ACC112 (cell line): ENCODE results near the gene MYO15A.

Experiments
- H2AFZ ChIP-seq: fragments of 200-600 bp; sonication (generic); one replicate; pipeline ENCODE4 v1.6.0; 2017; ENCODE audit warnings: antibody characterized with exemption, low read length; ENCODE audit not compliant: unreplicated experiment
- H3K27ac ChIP-seq: fragments of 200-600 bp; sonication (generic); 2 replicates; pipeline ENCODE4 v1.5.1; 2014; ENCODE audit warnings: low read depth, mild to moderate bottlenecking, antibody characterized with exemption, low read length, moderate library complexity
- H3K27me3 ChIP-seq: fragments of 200-600 bp; sonication (generic); 2 replicates; pipeline ENCODE4 v1.6.1; 2014; ENCODE audit warnings: mild to moderate bottlenecking, antibody characterized with exemption, low read length, moderate library complexity, mixed read lengths; ENCODE audit not compliant: insufficient read depth
- H3K36me3 ChIP-seq: fragments of 200-600 bp; sonication (generic); 2 replicates; pipeline ENCODE4 v1.6.1; 2016; ENCODE audit warnings: mild to moderate bottlenecking, antibody characterized with exemption, low read length, moderate library complexity, mixed read lengths; ENCODE audit not compliant: insufficient read depth
- H3K4me1 ChIP-seq: fragments of 200-600 bp; sonication (generic); one replicate; pipeline ENCODE4 v1.6.1; 2016; ENCODE audit warnings: low read length, mixed read lengths; ENCODE audit not compliant: insufficient read depth, unreplicated experiment, control insufficient read depth
- H3K4me3 ChIP-seq: fragments of 200-600 bp; sonication (generic); 2 replicates; pipeline ENCODE4 v1.5.1; 2014; ENCODE audit warnings: mild to moderate bottlenecking, low read depth, low read length
- H3K79me2 ChIP-seq: fragments of 200-600 bp; sonication (generic); one replicate; pipeline ENCODE4 v1.6.0; 2016; ENCODE audit warnings: low read length; ENCODE audit not compliant: control insufficient read depth, unreplicated experiment, insufficient read depth

Gene MYO15A

GRCh38 chr17:18108401-18109312, at the start of gene MYO15A:
MYO15A (plus strand) TSS chr17:18108756; CDS start chr17:18118801, 10,045 bp downstream.
- Histone ChIP-seq H3K79me2 (no peaks in the 10 kb centered on the region), H3K4me3 (no peak within 1 kb of the TSS), H3K36me3 (no peaks in the 10 kb centered on the region), H3K27ac (no peak within 1 kb of the TSS), H3K4me1 (no peaks in the 10 kb centered on the region), H2AFZ (no peak within 1 kb of the TSS), H3K27me3 (no peaks in the 10 kb centered on the region)

GRCh38 chr17:18059283-18059682, 49.3 kb upstream of the MYO15A start:
- H3K27me3 ChIP-seq = no peaks in the 10 kb centered on the region
- no peaks in the 10 kb centered on the region for H3K79me2 ChIP-seq
- peaks cover 7% of the 10 kb centered on the region; the same call in 1 of the 2 replicates for H3K36me3 ChIP-seq
- no peak overlapping the region for H3K27ac ChIP-seq
- H2AFZ ChIP-seq = no peak overlapping the region
- no peaks in the 10 kb centered on the region for H3K4me1 ChIP-seq
- no peak overlapping the region for H3K4me3 ChIP-seq

- no peak overlapping the region for H2AFZ ChIP-seq
- no peak overlapping the region for H3K27ac ChIP-seq
- no peaks in the 10 kb centered on the region for H3K79me2 ChIP-seq
- H3K27me3 ChIP-seq = no peaks in the 10 kb centered on the region
- peaks cover 7% of the 10 kb centered on the region; the same call in 1 of the 2 replicates for H3K36me3 ChIP-seq
- H3K4me3 ChIP-seq = no peak overlapping the region
- no peaks in the 10 kb centered on the region for H3K4me1 ChIP-seq
Observed at GRCh38 chr17:18064053-18064452, 44.5 kb upstream of the MYO15A start.

GRCh38 chr17:18065546-18065945, 43.0 kb upstream of the MYO15A start:
- peaks cover 3% of the 10 kb centered on the region; the same call in 1 of the 2 replicates for H3K36me3 ChIP-seq
- no peak overlapping the region for H3K4me3 ChIP-seq
- H3K27me3 ChIP-seq = no peaks in the 10 kb centered on the region
- no peak overlapping the region for H2AFZ ChIP-seq
- H3K27ac ChIP-seq = no peak overlapping the region
- no peaks in the 10 kb centered on the region for H3K4me1 ChIP-seq
- H3K79me2 ChIP-seq = no peaks in the 10 kb centered on the region

GRCh38 chr17:18066866-18067265, 41.7 kb upstream of the MYO15A start:
- Histone ChIP-seq H3K27me3 (no peaks in the 10 kb centered on the region), H3K36me3 (peaks cover 3% of the 10 kb centered on the region; the same call in 1 of the 2 replicates), H2AFZ (no peak overlapping the region), H3K27ac (no peak overlapping the region), H3K4me3 (no peak overlapping the region), H3K79me2 (no peaks in the 10 kb centered on the region), H3K4me1 (peaks cover 3% of the 10 kb centered on the region)

GRCh38 chr17:18069101-18069500, 39.5 kb upstream of the MYO15A start:
- Histone ChIP-seq H3K4me3 (no peak overlapping the region), H3K27me3 (no peaks in the 10 kb centered on the region), H3K79me2 (no peaks in the 10 kb centered on the region), H3K27ac (no peak overlapping the region), H2AFZ (no peak overlapping the region), H3K4me1 (peaks cover 3% of the 10 kb centered on the region), H3K36me3 (peaks cover 3% of the 10 kb centered on the region; the same call in 1 of the 2 replicates)

GRCh38 chr17:18070861-18071340, 37.7 kb upstream of the MYO15A start:
- 0 out of 2 replicates have a peak, but pooled peaks cover 5% of the 10 kb centered on the region for H3K27me3 ChIP-seq
- peak overlapping the region; percentile 56 for H3K4me3 ChIP-seq
- no peaks in the 10 kb centered on the region for H3K36me3 ChIP-seq
- no peak overlapping the region for H3K27ac ChIP-seq
- H3K79me2 ChIP-seq = no peaks in the 10 kb centered on the region
- H2AFZ ChIP-seq = peak overlapping the region; percentile 2
- peaks cover 3% of the 10 kb centered on the region for H3K4me1 ChIP-seq

GRCh38 chr17:18071751-18072150, 36.8 kb upstream of the MYO15A start:
- Histone ChIP-seq H3K4me3 (no peak overlapping the region), H3K27ac (no peak overlapping the region), H2AFZ (no peak overlapping the region), H3K79me2 (no peaks in the 10 kb centered on the region), H3K4me1 (peaks cover 3% of the 10 kb centered on the region), H3K27me3 (0 out of 2 replicates have a peak, but pooled peaks cover 5% of the 10 kb centered on the region), H3K36me3 (no peaks in the 10 kb centered on the region)

GRCh38 chr17:18074566-18075272, 33.8 kb upstream of the MYO15A start:
- no peak overlapping the region for H3K4me3 ChIP-seq
- no peak overlapping the region for H2AFZ ChIP-seq
- H3K27me3 ChIP-seq = 0 out of 2 replicates have a peak, but pooled peaks cover 5% of the 10 kb centered on the region
- no peaks in the 10 kb centered on the region for H3K79me2 ChIP-seq
- H3K36me3 ChIP-seq = no peaks in the 10 kb centered on the region
- H3K27ac ChIP-seq = no peak overlapping the region
- peaks cover 3% of the 10 kb centered on the region for H3K4me1 ChIP-seq

- 0 out of 2 replicates have a peak, but pooled peaks cover 5% of the 10 kb centered on the region for H3K27me3 ChIP-seq
- no peak overlapping the region for H3K4me3 ChIP-seq
- no peak overlapping the region for H3K27ac ChIP-seq
- H2AFZ ChIP-seq = no peak overlapping the region
- no peaks in the 10 kb centered on the region for H3K79me2 ChIP-seq
- no peaks in the 10 kb centered on the region for H3K36me3 ChIP-seq
- H3K4me1 ChIP-seq = no peaks in the 10 kb centered on the region
Observed at GRCh38 chr17:18076936-18077335, 31.6 kb upstream of the MYO15A start.
